ENCODE results near the gene EPHB1. TPM values are rescaled to one million over a fixed set of nuclear protein-coding genes. Genes with fewer than 3 reads are reported as not detected.

Gene EPHB1
- total RNA-seq, 1 experiment from 2014 or later: 2.8 TPM

DNA sequence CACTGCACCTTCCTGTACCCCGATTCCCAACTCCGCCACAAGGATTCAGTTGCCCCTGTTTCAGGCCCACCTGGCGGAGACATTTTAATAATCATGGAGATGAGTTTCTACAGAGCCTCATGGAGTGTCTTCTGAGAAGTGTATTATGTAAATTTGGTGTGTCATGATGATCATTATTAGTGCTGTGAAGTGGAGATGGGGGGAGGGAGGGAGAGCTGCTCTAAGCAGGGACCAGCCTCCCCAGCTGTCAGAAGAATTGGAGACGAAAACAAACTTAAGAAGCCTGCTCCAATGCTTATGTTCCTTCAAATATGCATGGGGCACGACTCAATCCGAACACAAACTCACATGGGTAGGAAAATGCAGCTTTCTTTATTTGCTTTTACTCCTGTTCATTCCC is 127.8 kb downstream of the EPHB1 start:
- TF ChIP-seq, protein P1, sequence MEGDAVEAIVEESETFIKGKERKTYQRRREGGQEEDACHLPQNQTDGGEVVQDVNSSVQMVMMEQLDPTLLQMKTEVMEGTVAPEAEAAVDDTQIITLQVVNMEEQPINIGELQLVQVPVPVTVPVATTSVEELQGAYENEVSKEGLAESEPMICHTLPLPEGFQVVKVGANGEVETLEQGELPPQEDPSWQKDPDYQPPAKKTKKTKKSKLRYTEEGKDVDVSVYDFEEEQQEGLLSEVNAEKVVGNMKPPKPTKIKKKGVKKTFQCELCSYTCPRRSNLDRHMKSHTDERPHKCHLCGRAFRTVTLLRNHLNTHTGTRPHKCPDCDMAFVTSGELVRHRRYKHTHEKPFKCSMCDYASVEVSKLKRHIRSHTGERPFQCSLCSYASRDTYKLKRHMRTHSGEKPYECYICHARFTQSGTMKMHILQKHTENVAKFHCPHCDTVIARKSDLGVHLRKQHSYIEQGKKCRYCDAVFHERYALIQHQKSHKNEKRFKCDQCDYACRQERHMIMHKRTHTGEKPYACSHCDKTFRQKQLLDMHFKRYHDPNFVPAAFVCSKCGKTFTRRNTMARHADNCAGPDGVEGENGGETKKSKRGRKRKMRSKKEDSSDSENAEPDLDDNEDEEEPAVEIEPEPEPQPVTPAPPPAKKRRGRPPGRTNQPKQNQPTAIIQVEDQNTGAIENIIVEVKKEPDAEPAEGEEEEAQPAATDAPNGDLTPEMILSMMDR (conservative IDR thresholded peaks at IDR 0.05): no peak
- Histone ChIP-seq H3K27me3 (ENCODE audit: insufficient read depth, low read length) (no peaks in the 10 kb centered on the region), H3K27ac (ENCODE audit: insufficient read length, low read depth, low read length) (no peak overlapping the region), H2BK5ac (ENCODE audit: insufficient read length, low read length) (no peak overlapping the region), H3K4me2 (ENCODE audit: insufficient read depth, insufficient read length, low read length) (no peak overlapping the region), H3K14ac (ENCODE audit: insufficient read depth, low read length) (no peak overlapping the region), H2BK15ac (ENCODE audit: low read depth, low read length) (no peak overlapping the region), H2BK20ac (ENCODE audit: low read depth, low read length, poor library complexity, severe bottlenecking) (no peak overlapping the region), H3K56ac (ENCODE audit: insufficient read length, low read depth, low read length) (no peak overlapping the region), H2AFZ (ENCODE audit: low read length) (no peak overlapping the region), H2AK5ac (ENCODE audit: insufficient read length, low read length) (no peak overlapping the region), H2BK12ac (ENCODE audit: insufficient read length, low read depth, low read length) (no peak overlapping the region), H3K79me1 (ENCODE audit: insufficient read depth, low read depth, low read length, poor library complexity, severe bottlenecking) (no peaks in the 10 kb centered on the region), H2BK120ac (ENCODE audit: low read depth, low read length, poor library complexity, severe bottlenecking) (no peak overlapping the region), H3K23ac (ENCODE audit: insufficient read length, low read depth, low read length) (no peak overlapping the region), H4K91ac (ENCODE audit: insufficient read length, low read depth, low read length) (no peak overlapping the region), H3K9me3 (ENCODE audit: control insufficient read depth, low read depth, low read length) (no peaks in the 10 kb centered on the region), H4K8ac (replicated peaks; ENCODE audit: insufficient read length, low read depth, low read length) (no peak overlapping the region), H3K79me2 (ENCODE audit: insufficient read depth, low read length) (no peaks in the 10 kb centered on the region), H3K4ac (ENCODE audit: low read depth, low read length) (no peak overlapping the region), H3K23me2 (ENCODE audit: insufficient read length, low read depth, low read length, poor library complexity, severe bottlenecking) (no peaks in the 10 kb centered on the region), H3T11ph (ENCODE audit: low read length) (no peak overlapping the region), H3K4me1 (ENCODE audit: insufficient read depth, low read length) (no peaks in the 10 kb centered on the region), H3K18ac (ENCODE audit: insufficient read length, low read depth, low read length) (no peak overlapping the region), H3K9ac (ENCODE audit: extremely low read depth, insufficient read length, low read length) (no peak overlapping the region), H4K20me1 (ENCODE audit: control insufficient read depth, insufficient read depth, insufficient read length) (no peaks in the 10 kb centered on the region), H4K5ac (ENCODE audit: insufficient read length, low read depth, low read length) (no peak overlapping the region)
- H3K36me3 Mint-ChIP-seq (ENCODE audit: insufficient read depth in 1 of 3, low read depth in 3 of 3): peaks cover 2 to 13% (median 7%) of the 10 kb centered on the region in 3 experiments; a peak in 6 of 7 replicates
- H3K4me3 Mint-ChIP-seq: no peak overlapping the region
- peaks cover 0 to 7% of the 10 kb centered on the region in 2 experiments; a peak in 2 of 4 replicates for H3K4me1 Mint-ChIP-seq
- peaks cover 22% of the 10 kb centered on the region for H3K27me3 Mint-ChIP-seq (ENCODE audit: low read depth)
- WGBS (ENCODE audit: extremely low coverage, insufficient read length, low lambda C conversion rate): no CpG with 5 or more reads among the region's 6 CpGs
- DNase-seq: no peak
- H3K9me3 Mint-ChIP-seq: peaks cover 5 to 17% of the 10 kb centered on the region in 2 experiments; a peak in 3 of 5 replicates
- H3K27ac Mint-ChIP-seq: no peak overlapping the region

Data from H9 (cell line).